Gastroesophageal sphincter (tissue), 3 donors: ENCODE results near the gene PCMT1.

Source experiments
- EP300 ChIP-seq: sonication (generic); formaldehyde crosslinking; IDR thresholded peaks from one replicate; pipeline ENCODE4 v1.6.1; 2017; ENCODE audit warnings: antibody characterized with exemption, mild to moderate bottlenecking
- POLR2A ChIP-seq, 2 donors: fragments of 450-650 bp; IDR thresholded peaks; one replicate each; pipeline ENCODE4 v1.6.1; 2017; ENCODE audit warnings: antibody characterized with exemption in 2 of 2, mild to moderate bottlenecking in 2 of 2, moderate library complexity in 1 of 2
- POLR2AphosphoS5 ChIP-seq: sonication (generic); formaldehyde crosslinking; IDR thresholded peaks from one replicate; pipeline ENCODE4 v1.6.1; 2017; ENCODE audit warnings: antibody characterized with exemption
- TF ChIP-seq, protein P1 (sequence below), 4 experiments: fragments of 200-600 bp in 2 of 4; fragments of 450-650 bp in 2 of 4; sonication (generic) in 1 of 4; IDR thresholded peaks; one replicate each; pipeline ENCODE4 v1.5.1; 2017 to 2019; ENCODE audit warnings: antibody characterized with exemption in 4 of 4, mild to moderate bottlenecking in 2 of 4, moderate library complexity in 2 of 4

DNA sequence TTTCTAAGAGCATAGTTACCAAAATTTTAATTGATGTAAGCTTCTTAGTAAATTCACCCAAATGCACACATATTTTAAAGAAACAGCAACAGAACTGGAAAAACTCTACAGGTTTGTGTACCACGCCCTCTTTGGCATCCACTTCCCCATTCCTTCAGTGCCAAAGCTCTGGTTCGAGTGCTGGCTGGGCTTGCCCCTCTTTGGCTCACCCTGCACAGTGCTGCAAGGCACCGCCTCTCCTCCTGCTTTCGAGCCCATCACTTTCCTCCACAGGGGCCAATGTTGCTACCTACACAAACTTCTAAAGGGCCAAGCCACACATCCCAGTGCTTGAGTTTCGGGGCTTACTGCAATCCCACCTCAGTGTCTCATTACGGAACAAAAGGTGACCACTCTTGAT is 105.0 kb downstream of the PCMT1 start:
- TF ChIP-seq POLR2AphosphoS5 (no peak), POLR2A (IDR thresholded peaks at IDR 0.05) (no peak), EP300 (no peak)
- TF ChIP-seq, protein P1, sequence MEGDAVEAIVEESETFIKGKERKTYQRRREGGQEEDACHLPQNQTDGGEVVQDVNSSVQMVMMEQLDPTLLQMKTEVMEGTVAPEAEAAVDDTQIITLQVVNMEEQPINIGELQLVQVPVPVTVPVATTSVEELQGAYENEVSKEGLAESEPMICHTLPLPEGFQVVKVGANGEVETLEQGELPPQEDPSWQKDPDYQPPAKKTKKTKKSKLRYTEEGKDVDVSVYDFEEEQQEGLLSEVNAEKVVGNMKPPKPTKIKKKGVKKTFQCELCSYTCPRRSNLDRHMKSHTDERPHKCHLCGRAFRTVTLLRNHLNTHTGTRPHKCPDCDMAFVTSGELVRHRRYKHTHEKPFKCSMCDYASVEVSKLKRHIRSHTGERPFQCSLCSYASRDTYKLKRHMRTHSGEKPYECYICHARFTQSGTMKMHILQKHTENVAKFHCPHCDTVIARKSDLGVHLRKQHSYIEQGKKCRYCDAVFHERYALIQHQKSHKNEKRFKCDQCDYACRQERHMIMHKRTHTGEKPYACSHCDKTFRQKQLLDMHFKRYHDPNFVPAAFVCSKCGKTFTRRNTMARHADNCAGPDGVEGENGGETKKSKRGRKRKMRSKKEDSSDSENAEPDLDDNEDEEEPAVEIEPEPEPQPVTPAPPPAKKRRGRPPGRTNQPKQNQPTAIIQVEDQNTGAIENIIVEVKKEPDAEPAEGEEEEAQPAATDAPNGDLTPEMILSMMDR (IDR thresholded peaks at IDR 0.05), result no peak
